Prostate gland (tissue), 2 donors: Measurements from ENCODE around the gene DPEP1.

ENCODE experiments used
- CTCF ChIP-seq, 4 experiments: fragments of 200-600 bp in 2 of 4; fragments of 450-650 bp in 2 of 4; sonication (generic) in 2 of 4; IDR thresholded peaks; 1 replicate in 3 of 4; 2 replicates in 1 of 4; pipeline ENCODE4 v1.5.1; 2016 to 2019; ENCODE audit warnings: antibody characterized with exemption in 4 of 4, mild to moderate bottlenecking in 2 of 4, moderate library complexity in 2 of 4
- POLR2A ChIP-seq: fragments of 450-650 bp; IDR thresholded peaks from one replicate; pipeline ENCODE4 v1.6.1; 2016; ENCODE audit warnings: antibody characterized with exemption, mild to moderate bottlenecking
- POLR2AphosphoS5 ChIP-seq: sonication (generic); formaldehyde crosslinking; IDR thresholded peaks from one replicate; pipeline ENCODE4 v1.6.1; 2017; ENCODE audit warnings: antibody characterized with exemption

GRCh38 chr16:89621136-89621697, 7.8 kb downstream of the DPEP1 start:
- TF ChIP-seq POLR2AphosphoS5, result no peak
- TF ChIP-seq CTCF (IDR thresholded peaks at IDR 0.05), result no peak
- no peak for TF ChIP-seq POLR2A
